Brain microvascular endothelial cell (primary cell): ENCODE measurements around the gene FES.
"Not testable (repeated sequence)": the region's sequence is repeated elsewhere in the genome, so short reads cannot be mapped to it uniquely, and the experiment has no call there.

ENCODE experiments used
- DNase-seq: peaks from one replicate; pipeline ENCODE4 v3.0.0-alpha.2; 2020
- H3K27ac ChIP-seq: fragments of 250-450 bp; sonication (Bioruptor Pico); 2 replicates; pipeline ENCODE4 v1.5.1; 2020; ENCODE audit warnings: mild to moderate bottlenecking, moderate library complexity
- H3K27me3 ChIP-seq: fragments of 250-450 bp; sonication (Bioruptor Pico); replicated peaks from 2 replicates; pipeline ENCODE4 v1.5.1; 2020; ENCODE audit warnings: mild to moderate bottlenecking
- H3K36me3 ChIP-seq: fragments of 250-450 bp; sonication (Bioruptor Pico); replicated peaks from 2 replicates; pipeline ENCODE4 v1.5.1; 2020; ENCODE audit warnings: mild to moderate bottlenecking
- H3K4me3 ChIP-seq: 2 replicates; pipeline ENCODE4 v1.5.1; 2011; ENCODE audit warnings: low read depth, mild to moderate bottlenecking, control low read depth, low read length, moderate library complexity
- in situ Hi-C: cut with HindIII; loops from 2 replicates; pipeline ENCODE4 v1.10.0; 2017; ENCODE audit warnings: low sequenced_read_pairs, low pct_ligation_motif_present
- TF ChIP-seq, protein P1 (sequence below): IDR thresholded peaks from 2 replicates; pipeline ENCODE4 v1.5.1; 2011; ENCODE audit warnings: low read depth, mild to moderate bottlenecking, moderate library complexity, low read length, control low read depth, inconsistent platforms; ENCODE audit errors: missing control alignments

Gene FES

DNA sequence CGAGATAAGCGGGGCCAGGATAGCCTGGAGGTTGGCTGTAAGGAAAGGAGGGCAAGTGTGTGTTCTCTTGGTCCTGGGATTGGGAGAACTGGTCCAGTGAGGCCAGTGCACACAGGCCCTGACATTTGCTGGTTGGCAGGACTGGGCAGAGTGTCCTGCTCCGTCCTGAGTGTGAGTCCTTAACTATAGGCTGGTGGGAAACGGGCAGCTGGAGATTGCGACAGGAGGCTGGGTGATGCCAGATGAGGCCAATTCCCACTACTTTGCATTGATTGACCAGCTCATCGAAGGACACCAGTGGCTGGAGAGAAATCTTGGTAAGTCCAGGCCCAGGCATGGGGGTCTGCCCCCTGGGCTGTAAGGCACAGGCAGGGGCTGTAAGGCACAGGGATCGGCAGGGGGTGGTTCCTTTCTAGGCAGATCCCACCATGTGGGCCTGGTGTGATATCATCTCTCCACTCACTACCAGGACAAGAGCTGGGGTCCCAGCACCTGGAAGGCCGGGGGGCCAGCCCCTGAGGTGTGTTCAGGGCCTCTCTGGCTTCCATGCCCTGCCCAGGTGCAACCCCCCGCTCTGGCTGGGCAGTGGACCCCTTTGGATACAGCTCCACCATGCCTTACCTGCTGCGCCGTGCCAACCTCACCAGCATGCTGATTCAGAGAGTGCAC, 22.0 kb downstream of the FES start:
- in situ Hi-C loops = no loop called here
- Histone ChIP-seq H3K36me3 (peaks cover 14% of the 10 kb centered on the region), H3K27ac (no peak overlapping the region), H3K4me3 (no peak overlapping the region), H3K27me3 (no peaks in the 10 kb centered on the region)
- no peak for DNase-seq
- TF ChIP-seq, protein P1, sequence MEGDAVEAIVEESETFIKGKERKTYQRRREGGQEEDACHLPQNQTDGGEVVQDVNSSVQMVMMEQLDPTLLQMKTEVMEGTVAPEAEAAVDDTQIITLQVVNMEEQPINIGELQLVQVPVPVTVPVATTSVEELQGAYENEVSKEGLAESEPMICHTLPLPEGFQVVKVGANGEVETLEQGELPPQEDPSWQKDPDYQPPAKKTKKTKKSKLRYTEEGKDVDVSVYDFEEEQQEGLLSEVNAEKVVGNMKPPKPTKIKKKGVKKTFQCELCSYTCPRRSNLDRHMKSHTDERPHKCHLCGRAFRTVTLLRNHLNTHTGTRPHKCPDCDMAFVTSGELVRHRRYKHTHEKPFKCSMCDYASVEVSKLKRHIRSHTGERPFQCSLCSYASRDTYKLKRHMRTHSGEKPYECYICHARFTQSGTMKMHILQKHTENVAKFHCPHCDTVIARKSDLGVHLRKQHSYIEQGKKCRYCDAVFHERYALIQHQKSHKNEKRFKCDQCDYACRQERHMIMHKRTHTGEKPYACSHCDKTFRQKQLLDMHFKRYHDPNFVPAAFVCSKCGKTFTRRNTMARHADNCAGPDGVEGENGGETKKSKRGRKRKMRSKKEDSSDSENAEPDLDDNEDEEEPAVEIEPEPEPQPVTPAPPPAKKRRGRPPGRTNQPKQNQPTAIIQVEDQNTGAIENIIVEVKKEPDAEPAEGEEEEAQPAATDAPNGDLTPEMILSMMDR = no peak

DNA sequence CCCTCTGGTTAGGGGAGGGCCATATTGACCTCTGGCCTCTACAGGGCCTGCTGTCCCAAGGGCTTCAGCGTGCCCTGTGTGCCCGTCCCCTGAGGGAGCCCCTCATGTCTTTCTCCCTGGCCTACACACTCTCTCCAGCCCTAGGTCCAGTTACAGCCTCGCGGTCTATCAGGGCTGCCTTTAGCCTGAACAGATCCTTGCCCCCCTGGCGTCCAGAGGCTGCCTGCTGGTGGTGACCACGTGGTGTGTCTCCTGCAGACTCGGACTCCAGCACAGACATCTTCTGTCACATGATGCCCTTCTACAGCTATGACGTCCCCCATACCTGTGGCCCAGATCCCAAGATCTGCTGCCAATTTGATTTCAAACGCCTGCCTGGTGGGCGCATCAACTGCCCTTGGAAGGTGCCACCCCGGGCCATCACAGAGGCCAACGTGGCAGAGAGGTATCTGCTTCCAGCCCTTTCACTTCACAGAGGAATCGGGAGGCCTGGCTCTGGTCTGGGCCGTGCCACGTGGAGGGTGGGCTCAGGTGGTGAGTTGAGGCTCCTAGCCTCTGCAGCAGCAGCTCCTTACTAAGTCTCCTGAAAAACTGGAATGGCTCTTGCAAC, 22.9 kb downstream of the FES start:
- Histone ChIP-seq H3K4me3 (no peak overlapping the region), H3K27me3 (no peaks in the 10 kb centered on the region), H3K27ac (no peak overlapping the region), H3K36me3 (peaks cover 17% of the 10 kb centered on the region)
- in situ Hi-C loops = no loop called here
- TF ChIP-seq, protein P1 = no peak
- no peak for DNase-seq

DNA sequence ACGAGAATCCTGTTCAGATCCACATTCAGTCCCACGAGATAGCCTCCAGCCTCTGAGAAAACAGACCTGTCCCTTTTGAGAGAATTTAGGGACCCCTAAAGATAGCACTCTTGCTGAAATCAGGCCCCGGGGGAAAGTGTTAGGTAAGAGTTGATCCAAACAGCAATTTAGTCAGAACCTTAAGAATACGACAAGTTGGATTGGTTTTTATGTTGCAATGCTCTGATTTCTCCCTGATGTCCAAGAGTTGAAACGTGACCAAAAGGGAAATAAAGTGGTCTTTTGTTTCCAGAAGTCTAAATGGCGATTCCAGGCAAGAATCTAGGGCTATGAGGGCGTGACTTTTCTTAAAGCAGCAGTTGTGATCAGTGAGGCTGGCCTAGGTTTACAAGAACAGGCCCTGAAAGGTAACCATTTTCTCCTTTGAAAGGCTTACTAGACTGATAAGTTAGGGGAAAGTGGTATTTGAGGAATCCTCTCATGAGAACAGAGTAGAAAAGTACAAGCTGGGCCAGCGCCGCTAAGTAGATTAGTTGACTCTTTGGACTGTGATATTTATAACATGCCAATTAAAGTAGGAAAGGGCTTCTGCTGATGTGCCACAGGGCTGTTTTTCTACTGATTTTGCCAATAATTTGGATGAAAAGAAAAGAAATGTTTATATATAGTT, 23.7 kb downstream of the FES start:
- Histone ChIP-seq H3K27ac (no peak overlapping the region), H3K36me3 (peaks cover 21% of the 10 kb centered on the region), H3K27me3 (no peaks in the 10 kb centered on the region), H3K4me3 (no peak overlapping the region)
- TF ChIP-seq, protein P1 = no peak
- DNase-seq = no peak
- in situ Hi-C loops = no loop called here

DNA sequence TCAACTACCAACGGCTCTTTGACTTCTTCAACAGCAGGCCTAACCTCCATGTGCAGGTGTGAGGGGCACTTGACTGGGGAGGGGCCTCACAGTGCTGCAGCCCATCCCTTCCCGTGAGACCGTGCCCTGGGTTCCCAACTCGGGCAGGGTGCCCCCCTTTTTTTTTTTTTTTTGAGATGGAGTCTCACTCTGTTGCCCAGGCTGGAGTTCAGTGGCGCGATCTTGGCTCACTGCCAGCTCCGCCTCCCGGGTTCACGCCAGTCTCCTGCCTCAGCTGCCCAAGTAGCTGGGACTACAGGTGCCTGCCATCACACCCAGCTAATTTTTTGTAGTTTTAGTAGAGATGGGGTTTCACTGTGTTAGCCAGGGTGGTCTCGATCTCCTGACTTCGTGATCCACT, 25.1 kb downstream of the FES start:
- H3K4me3 ChIP-seq, H3K27ac ChIP-seq, H3K27me3 ChIP-seq, in situ Hi-C loops, DNase-seq: not testable (repeated sequence)
- H3K36me3 ChIP-seq = peaks cover 29% of the 10 kb centered on the region

DNA sequence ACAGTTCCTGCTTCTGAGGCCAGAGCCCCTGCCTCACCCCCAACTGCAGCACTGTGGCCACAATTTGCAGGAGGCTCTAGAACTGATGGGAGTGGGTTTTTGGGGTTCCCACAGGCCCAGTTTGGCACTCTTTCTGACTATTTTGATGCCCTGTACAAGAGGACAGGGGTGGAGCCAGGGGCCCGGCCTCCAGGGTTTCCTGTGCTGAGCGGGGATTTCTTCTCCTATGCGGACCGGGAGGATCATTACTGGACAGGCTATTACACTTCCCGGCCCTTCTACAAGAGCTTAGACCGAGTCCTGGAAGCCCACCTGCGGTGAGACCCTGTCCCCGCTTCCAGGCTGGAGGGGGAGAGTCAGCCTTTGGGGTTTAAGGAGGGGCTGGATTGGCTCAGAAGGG, 25.7 kb downstream of the FES start:
- Histone ChIP-seq H3K27ac (no peak overlapping the region), H3K36me3 (peaks cover 29% of the 10 kb centered on the region), H3K27me3 (no peaks in the 10 kb centered on the region), H3K4me3 (no peak overlapping the region)
- in situ Hi-C loops = no loop called here
- TF ChIP-seq, protein P1 = no peak
- DNase-seq = no peak

DNA sequence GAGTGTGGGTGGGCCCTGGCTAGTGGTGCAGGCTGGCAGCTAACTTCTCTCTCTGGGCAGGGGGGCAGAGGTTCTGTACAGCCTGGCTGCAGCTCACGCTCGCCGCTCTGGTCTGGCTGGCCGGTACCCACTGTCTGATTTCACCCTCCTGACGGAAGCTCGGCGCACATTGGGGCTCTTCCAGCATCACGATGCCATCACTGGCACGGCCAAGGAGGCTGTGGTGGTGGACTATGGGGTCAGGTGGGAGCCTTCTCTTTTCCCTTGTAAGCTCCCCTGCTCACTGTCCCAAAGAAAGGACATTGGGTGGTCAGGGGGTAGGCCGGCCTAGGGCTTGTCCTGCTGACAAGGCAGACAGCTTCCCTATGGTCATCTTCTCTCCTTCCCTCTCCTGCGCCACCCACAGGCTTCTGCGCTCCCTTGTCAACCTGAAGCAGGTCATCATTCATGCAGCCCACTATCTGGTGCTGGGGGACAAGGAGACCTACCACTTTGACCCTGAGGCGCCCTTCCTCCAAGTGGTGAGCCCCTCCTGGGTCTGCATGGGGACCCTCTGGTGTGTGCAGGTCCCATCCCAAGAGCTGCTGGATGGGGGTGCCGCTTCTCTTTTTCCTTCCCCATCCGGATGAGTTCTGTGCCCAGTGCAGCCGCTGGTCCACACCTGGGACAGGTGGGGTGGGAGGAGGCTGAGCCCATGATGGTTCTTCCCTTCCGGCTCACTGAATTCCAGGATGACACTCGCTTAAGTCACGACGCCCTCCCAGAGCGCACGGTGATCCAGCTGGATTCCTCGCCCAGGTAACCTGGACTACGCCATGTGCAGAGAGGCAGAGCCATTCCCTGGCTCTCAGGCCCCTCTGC, 26.4 kb downstream of the FES start:
- H3K27me3 ChIP-seq = no peaks in the 10 kb centered on the region
- in situ Hi-C loops = no loop called here
- TF ChIP-seq, protein P1 = no peak
- no peak for DNase-seq
- H3K27ac ChIP-seq = no peak overlapping the region
- no peak overlapping the region for H3K4me3 ChIP-seq
- H3K36me3 ChIP-seq = peaks cover 27% of the 10 kb centered on the region
